GM19043 (cell line): ENCODE data around the gene KCNQ1.

Source experiments
- ATAC-seq: cut with Tn5 transposase; IDR thresholded peaks from one replicate; pipeline ENCODE4 v1.9.1; 2021; ENCODE audit warnings: low read depth; ENCODE audit not compliant: unreplicated experiment

The KCNQ1 gene

GRCh38 chr11:2837651-2838050, 392.8 kb downstream of the KCNQ1 start:
- no peak for ATAC-seq

- ATAC-seq, result no peak
These were observed 393.3 kb downstream of the KCNQ1 start for GRCh38 chr11:2838091-2838490.

GRCh38 chr11:2838676-2839294, 394.0 kb downstream of the KCNQ1 start:
- no peak for ATAC-seq

GRCh38 chr11:2839395-2839943, 394.7 kb downstream of the KCNQ1 start:
- ATAC-seq, result no peak

- no peak for ATAC-seq
These were observed 396.8 kb downstream of the KCNQ1 start for GRCh38 chr11:2841411-2842190.

GRCh38 chr11:2842876-2843275, 398.1 kb downstream of the KCNQ1 start:
- ATAC-seq, result no peak

- ATAC-seq, result no peak
These were observed 398.7 kb downstream of the KCNQ1 start for GRCh38 chr11:2843551-2843950.

GRCh38 chr11:2844116-2844842, 399.5 kb downstream of the KCNQ1 start:
- no peak for ATAC-seq

- ATAC-seq, result no peak
These were observed 400.2 kb downstream of the KCNQ1 start for GRCh38 chr11:2844996-2845395.

- ATAC-seq, result no peak
These were observed 401.2 kb downstream of the KCNQ1 start for GRCh38 chr11:2846056-2846455.

- no peak for ATAC-seq
These were observed 401.7 kb downstream of the KCNQ1 start for GRCh38 chr11:2846470-2846869.

- ATAC-seq, result no peak
These were observed 402.8 kb downstream of the KCNQ1 start for GRCh38 chr11:2847561-2847960.

GRCh38 chr11:2848497-2848896, 403.7 kb downstream of the KCNQ1 start:
- ATAC-seq, result no peak

GRCh38 chr11:2849994-2850770, 405.4 kb downstream of the KCNQ1 start:
- ATAC-seq, result no peak

- ATAC-seq, result no peak
These were observed 408.6 kb downstream of the KCNQ1 start for GRCh38 chr11:2853401-2853800.

- no peak for ATAC-seq
These were observed 409.3 kb downstream of the KCNQ1 start for GRCh38 chr11:2853997-2854560.

GRCh38 chr11:2855162-2855561, 410.4 kb downstream of the KCNQ1 start:
- no peak for ATAC-seq

- ATAC-seq, result no peak
These were observed 412.5 kb downstream of the KCNQ1 start for GRCh38 chr11:2857276-2857675.

GRCh38 chr11:2857918-2858317, 413.1 kb downstream of the KCNQ1 start:
- no peak for ATAC-seq

- ATAC-seq, result no peak
These were observed 414.3 kb downstream of the KCNQ1 start for GRCh38 chr11:2858995-2859698.
